Transverse colon (tissue), 4 donors: Measurements from ENCODE around the gene VSNL1.
A peak's percentile ranks its signal among the peaks of the same experiment; 100 is the strongest.

Experiments
- CTCF ChIP-seq, 5 experiments: fragments of 200-600 bp in 3 of 5; fragments of 450-650 bp in 2 of 5; sonication (generic) in 3 of 5; IDR thresholded peaks; 1 replicate in 2 of 5; 2 replicates in 3 of 5; pipeline ENCODE4 v1.5.1; 2016 to 2017; ENCODE audit warnings: antibody characterized with exemption in 5 of 5, inconsistent platforms in 3 of 5, mild to moderate bottlenecking in 2 of 5, moderate library complexity in 1 of 5
- POLR2A ChIP-seq: fragments of 450-650 bp; IDR thresholded peaks from one replicate; pipeline ENCODE4 v1.6.1; 2016; ENCODE audit warnings: antibody characterized with exemption, mild to moderate bottlenecking, moderate library complexity
- POLR2AphosphoS5 ChIP-seq, 3 donors: sonication (generic); formaldehyde crosslinking; IDR thresholded peaks; one replicate each; pipeline ENCODE4 v1.6.1; 2016; ENCODE audit warnings: antibody characterized with exemption in 3 of 3

GRCh38 chr2:17539611-17540092, 844 bp upstream of the VSNL1 start:
- TF ChIP-seq CTCF (IDR thresholded peaks at IDR 0.05): no peak
- peak in 2 of 3 donors; percentile 4 to 13 for TF ChIP-seq POLR2AphosphoS5 (IDR thresholded peaks at IDR 0.05)
- no peak for TF ChIP-seq POLR2A
